GM18517 (cell line): ENCODE measurements around the gene DMRTB1.

Experiments used
- ATAC-seq: cut with Tn5 transposase; IDR thresholded peaks from one replicate; pipeline ENCODE4 v1.9.1; 2021; ENCODE audit warnings: mild to moderate bottlenecking, moderate library complexity; ENCODE audit not compliant: unreplicated experiment

Gene DMRTB1

GRCh38 chr1:53507116-53507820 is 48.1 kb downstream of the DMRTB1 start:
- ATAC-seq: no peak

DNA sequence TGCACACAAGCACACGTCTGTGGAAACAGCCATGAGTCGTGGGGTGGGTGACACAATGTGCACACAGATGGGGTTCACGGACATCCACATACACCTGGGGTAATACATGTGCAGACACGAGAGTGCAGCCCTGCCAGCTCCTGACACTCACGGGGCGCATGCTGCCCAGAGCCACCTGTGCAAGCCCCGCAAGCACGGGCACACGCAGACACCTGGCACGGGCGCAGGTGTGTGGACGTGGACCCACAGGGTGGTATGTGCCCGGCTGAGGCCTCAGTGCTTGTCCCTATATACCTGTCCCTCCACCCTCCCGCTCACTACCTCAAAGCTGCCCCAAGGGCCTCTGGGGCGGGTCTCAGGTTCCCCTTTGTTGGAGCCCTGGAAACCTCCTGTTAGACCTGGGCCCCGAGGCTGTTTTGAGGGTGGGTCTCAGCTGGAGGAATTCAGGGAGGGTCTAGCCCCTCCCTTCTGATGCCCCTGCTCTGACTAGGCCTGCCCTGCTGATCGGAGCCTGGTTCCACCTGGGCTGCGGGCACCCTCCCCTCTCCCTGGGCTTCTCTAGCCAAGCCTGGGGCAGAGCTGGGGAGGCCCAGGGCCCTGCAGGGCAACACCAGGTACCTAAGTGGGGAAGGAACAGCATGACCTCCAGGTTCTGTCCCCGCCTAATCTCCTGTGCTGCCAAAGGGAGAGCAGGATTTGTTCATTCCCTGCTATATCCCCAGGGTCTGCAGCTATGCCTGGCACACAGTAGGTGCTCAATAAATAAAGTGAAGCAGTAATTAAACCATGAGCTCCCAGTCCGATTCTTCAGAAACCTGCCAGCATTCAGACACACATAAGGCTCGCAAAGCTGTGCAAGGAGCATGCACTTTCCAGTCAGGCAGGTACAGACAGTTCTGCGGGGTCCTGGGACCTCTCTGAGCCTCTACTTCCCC is 49.1 kb downstream of the DMRTB1 start:
- ATAC-seq: no peak

- no peak for ATAC-seq
These were observed 49.9 kb downstream of the DMRTB1 start for GRCh38 chr1:53508991-53509666.

GRCh38 chr1:53509775-53510174 is 50.6 kb downstream of the DMRTB1 start:
- no peak for ATAC-seq

DNA sequence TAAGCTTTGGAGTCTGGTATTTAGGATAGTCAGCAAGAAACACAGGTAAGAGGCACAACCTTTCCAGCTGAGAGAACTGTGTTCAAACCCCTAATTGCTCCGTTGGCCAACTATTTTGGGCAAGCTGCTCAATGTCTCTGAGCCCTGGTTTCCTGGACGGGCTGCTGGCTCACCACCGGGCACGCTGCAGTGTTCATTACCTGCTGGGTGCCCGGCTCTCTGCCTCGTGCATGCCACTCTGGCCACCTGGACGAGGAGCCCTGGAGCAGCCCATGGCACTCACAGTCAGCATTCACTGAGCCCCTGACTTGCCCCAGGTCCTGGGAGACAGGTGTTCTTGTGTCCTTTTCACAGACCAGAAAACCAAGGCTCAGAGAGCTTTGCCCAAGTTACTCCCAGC is 51.0 kb downstream of the DMRTB1 start:
- no peak for ATAC-seq

DNA sequence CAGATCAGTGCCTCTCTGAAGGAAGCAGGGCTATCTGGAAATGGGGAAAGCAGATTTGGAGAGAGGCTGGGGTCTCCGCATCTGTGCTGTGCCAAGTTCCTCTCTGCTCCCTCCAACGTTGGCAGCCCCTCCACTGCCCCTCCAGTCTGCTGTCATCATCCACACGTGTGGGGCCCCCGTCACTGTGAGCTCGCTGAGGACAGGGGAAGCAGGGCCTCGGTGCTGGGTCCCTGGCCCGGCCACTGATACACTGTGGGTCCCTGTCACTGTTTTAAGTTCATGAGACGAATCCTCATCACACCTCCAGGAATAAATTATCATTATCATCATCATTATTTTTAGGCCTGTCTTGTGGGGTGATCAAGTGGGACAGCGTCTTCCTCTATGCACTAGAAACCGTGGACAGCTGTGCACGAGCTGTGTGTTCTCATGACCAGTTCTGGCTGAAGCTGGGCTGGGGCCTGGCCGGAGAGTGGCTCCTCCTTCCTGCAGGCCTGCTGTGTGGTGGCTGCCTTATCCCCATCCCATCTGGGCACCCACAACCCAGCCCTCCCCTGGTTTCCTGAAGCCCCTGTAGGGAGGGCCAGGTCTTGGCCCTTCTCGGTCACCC is 52.2 kb downstream of the DMRTB1 start:
- ATAC-seq: no peak

- no peak for ATAC-seq
These were observed 53.0 kb downstream of the DMRTB1 start for GRCh38 chr1:53511933-53512806.

- ATAC-seq: no peak
These were observed 53.9 kb downstream of the DMRTB1 start for GRCh38 chr1:53512807-53513755.

DNA sequence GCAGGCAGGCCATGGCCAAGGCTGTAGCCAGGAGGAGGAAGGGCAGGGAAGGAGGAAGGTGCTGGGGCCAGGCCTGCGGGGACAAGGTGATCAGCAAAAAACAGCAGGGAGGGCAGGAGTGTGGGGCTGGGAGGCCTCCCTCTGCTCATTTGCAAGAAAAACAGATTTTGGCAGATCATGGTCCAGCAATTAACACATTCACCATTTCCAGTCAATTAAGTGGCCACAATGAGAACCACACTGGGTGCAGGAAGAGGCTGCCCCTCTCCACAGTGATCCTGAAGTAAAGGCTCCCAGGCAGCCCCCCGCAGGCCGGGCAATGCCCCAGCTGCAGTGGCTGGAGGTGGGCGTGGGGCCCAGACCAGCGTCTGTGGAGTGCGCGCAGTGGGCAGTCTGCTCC is 54.6 kb downstream of the DMRTB1 start:
- ATAC-seq: no peak

DNA sequence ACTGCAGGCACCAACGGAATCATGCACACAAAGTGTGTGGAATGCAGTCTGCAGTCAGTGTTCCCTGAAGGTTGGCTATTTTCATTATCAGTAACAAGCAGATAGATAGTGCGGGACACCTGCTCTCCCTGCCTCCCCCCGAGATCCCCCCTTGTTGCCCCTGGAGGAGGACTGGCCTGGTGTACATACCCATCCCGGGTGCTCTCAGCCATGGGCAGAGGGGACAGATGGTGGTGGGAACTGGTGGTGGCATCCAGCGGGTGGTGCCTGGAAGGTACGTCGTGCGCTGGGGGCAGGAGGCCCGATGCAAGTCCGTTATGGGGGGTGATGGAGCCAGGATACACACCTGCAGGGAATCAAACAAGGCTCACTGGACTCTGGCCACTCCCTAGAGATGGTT is 55.2 kb downstream of the DMRTB1 start:
- ATAC-seq: no peak

DNA sequence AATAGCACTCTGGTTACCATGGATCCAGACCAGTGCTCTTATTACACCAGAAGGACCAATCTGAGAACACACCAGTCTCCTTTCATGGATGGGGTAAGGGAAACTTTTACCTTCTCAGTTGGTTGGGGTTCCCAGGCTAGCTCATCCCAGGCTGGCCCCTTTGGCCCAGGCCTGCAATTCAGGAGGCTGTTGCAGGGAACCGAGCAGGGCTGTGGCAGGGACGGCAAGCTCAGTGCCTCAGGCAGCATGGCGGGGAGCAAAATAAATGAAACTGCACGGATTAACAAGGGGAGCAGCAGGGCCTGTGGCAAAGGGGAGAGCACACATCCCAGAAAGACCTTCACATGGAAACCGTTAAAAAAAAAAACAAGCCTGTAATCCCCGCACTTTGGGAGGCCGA is 57.0 kb downstream of the DMRTB1 start:
- ATAC-seq: no peak
